Anterior cingulate cortex (tissue), 58 donors: ENCODE data around the gene ANKRD42.

Experiments used
- DNase-seq, 58 donors: peaks; one replicate each; lab custom pipeline; 2025; lab: John Stamatoyannopoulos, UW

Gene ANKRD42

GRCh38 chr11:83285151-83285770, 91.7 kb downstream of the ANKRD42 start:
- peak in 2 of 58 donors; percentile 51 to 52 for DNase-seq

- peak; percentile 89 to 100 (median 98) for DNase-seq
These were observed 92.4 kb downstream of the ANKRD42 start, which contains the start of gene CCDC90B for GRCh38 chr11:83285771-83286528. Gene CCDC90B, minus strand, starts transcription at chr11:83286367. Its CDS starts 395 bp downstream, at chr11:83285972.

GRCh38 chr11:83287631-83288030, 94.1 kb downstream of the ANKRD42 start:
- DNase-seq, result no peak

- peak in 36 of 58 donors; percentile 4 to 75 (median 31) for DNase-seq
These were observed 99.4 kb downstream of the ANKRD42 start for GRCh38 chr11:83292709-83293456.

GRCh38 chr11:83293457-83293774, 99.9 kb downstream of the ANKRD42 start:
- DNase-seq, result no peak

GRCh38 chr11:83294208-83294607, 100.7 kb downstream of the ANKRD42 start:
- no peak for DNase-seq
